Activated CD8-positive, alpha-beta memory T cell treated with anti-CD3 and anti-CD28 coated beads, Interleukin-2, amount 50 U/mL, for 1 hour (primary cell): ENCODE results near the gene DDN.

Experiments
- DNase-seq: peaks from one replicate; pipeline ENCODE4 v3.0.0-alpha.2; 2020; ENCODE audit errors: extremely low read depth

DDN gene

DNA sequence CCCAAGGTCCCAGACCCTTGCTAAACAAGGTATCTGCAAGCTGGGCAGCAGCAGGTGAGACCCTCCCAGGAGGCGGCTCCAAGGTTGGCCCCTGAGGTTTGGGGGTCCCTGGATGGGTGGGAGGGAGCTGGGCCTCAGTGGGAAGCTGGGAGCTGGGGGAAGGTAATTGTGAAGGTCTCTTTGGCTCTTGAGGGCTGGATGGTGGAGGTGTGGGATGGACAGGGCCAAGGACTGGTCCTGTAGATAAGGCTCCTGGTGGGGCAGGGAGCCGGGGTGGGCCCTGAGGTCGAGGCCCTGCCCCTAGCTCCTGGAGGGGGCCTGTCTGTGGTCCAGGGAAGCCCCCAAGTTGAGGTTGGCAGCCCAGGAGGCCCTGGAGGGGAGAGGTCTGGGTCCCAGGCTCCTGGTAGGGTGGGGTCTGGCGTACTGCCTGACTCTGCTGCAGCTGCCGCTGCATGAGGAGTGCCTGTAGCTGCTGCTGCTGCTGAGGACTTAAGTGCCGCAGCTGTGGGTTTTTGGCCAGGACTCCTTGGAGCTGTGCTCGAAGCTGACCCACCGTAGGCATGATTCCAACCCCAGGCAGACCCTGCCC, 32.5 kb upstream of the DDN start:
- no peak for DNase-seq

GRCh38 chr12:49030714-49031572, 31.8 kb upstream of the DDN start:
- no peak for DNase-seq

- DNase-seq: no peak
These were observed 30.9 kb upstream of the DDN start for GRCh38 chr12:49030119-49030518.

DNA sequence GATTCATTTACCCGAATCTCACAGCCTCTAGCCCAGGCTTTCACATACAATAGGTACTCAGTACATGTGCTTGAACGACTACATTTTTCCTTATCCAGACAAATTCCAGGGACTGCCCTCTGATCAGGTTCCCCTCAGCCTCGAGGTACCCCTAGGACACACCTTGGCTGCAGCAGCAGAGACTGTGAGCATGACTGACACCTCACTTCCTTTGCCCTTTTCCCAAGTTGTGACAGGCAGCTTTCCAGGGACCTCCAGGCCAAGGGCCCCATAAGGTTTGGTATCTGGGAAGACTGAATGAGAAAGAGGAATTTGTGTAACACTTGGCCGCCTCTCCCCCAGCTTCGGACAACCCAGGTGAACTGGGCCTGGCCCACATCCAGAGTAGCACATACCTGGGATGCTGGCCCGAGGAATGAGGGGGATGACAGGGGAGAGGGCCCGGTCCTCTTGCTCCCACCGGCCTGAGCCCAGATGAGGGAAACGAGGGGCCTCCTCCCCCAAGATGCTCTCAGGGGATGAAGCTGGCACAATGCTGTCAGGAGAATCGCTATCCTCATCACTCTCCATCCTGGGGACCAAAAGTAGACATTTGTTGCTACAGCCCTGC, 29.6 kb upstream of the DDN start:
- DNase-seq: no peak

- no peak for DNase-seq
These were observed 28.8 kb upstream of the DDN start for GRCh38 chr12:49027846-49028555.

DNA sequence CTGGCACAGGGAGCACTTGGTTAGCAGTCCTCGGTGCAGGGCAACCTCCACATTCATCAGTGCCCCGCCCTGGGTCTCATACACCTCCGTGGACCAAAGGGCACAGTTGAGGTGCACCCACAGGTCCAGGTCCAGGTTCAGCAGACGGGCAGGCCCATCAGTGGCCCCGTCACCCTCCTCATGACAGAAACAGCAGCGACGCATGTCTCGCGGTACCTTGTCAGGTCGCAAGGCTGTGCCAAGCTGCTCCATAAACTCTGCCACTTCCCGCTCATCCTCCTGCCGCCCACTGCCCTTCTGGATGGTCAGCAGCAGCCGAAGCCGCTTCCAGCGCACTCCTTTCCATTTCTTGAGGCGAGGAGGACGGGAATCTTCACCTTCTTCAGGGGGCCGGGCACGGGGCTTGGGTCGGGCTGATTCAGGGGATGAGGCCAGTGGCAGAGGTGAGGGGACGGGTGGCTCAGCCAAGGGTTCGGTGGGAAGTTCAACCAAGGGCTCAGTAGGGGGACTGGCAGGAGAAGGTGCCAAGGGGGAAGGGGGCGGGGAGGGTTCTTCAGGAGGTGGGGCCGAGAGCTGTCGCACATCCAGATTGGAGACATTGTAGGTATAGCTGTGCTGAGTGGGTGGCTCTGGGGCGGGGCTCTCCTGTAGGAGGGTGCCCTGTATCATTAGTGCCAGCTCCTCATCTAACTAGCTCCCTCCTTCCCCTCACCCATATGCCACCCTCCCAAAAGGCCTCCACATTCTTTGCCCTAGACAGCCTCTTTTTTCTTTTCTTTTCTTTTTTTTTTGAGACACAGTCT, 27.7 kb upstream of the DDN start:
- no peak for DNase-seq

- DNase-seq: no peak
These were observed 26.9 kb upstream of the DDN start for GRCh38 chr12:49026101-49026500.

DNA sequence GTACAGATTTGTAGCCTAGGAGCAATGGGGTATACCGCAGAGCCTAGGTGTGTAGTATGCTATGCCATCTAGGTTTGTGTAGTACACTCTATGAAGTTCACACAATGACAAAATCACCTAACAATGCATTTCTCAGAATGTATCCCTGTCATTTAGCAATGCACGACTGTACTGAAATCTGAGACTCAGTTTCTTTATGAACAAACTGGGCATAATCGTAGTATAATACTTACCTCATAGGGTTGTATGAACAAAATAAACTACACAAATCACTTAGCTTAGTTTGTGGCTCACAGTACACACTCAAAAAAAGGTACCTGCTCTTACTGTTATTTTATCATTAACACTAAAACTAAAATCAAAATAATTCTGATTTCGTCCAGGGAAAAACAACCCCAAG, 26.3 kb upstream of the DDN start:
- DNase-seq: no peak

DNA sequence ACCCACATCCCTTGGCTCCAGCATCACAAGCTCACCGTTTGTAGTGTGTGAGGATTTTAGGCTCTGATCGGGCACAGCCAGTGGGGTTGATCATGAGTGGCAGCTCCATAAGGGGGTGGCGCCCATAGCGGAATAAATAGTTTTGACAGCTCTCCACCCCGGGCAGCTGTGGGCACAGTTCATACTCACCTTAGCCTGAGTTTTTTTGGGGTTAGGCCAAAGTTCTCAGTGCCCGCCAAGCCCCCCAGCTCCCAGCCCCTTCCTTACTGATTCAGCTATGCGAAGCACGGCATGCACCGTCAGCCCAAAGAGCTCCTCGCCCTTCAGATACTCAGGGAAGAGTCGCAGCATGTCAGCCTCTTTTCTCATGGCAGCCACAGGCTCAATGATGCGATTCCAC, 25.4 kb upstream of the DDN start:
- DNase-seq: no peak

- DNase-seq: no peak
These were observed 24.6 kb upstream of the DDN start for GRCh38 chr12:49023812-49024211.

GRCh38 chr12:49022558-49023178, 23.5 kb upstream of the DDN start:
- DNase-seq: no peak

GRCh38 chr12:49021292-49021915, 22.2 kb upstream of the DDN start:
- no peak for DNase-seq

- DNase-seq: no peak
These were observed 21.3 kb upstream of the DDN start for GRCh38 chr12:49020441-49020840.

GRCh38 chr12:49019443-49020324, 20.5 kb upstream of the DDN start:
- no peak for DNase-seq

- no peak for DNase-seq
These were observed 19.9 kb upstream of the DDN start for GRCh38 chr12:49019120-49019430.

DNA sequence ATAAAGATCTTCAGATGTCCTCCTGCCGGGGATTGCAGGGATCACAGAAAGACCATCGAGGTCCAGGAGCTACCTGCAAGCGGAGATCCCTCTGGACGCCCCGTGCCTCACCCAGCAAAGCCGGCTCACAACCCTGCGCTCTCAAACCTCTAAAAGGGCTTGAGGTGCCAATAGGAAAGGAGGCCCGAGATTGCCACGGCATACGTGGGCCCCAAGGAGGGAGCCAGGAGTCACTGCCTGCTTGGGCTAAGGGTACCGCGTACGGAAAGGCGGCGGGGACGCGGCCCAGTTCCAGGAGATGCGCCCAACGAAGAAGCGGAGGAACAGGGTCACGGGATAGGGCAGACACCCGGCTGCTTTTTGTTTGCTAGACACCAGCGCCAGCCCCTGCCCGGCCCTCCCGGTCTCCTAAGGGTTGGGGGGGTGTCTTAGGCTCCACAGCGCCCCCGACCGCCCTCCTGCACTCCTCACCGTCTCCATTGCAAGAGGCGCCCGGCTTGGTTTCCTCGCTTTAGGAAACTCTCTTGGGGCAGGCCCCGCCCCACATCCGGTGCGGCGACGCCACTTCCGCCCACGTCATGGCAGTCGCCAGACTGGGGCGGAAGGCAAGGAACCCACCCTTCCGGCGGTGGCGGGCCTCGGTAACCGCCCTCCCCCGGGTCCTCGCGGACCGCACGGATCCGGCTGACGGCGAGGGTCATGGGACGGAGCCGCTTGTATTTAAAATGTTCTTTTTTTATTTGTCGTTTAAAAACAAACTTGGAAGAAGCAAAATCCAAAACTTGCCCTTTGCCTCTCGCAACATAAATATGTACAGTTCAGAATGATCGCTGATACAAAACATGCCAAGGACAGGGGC, 19.3 kb upstream of the DDN start, which contains the start of gene PRKAG1:
TSS of gene PRKAG1 (minus strand) at position 516 of the 859 bp plus-strand sequence. CDS start at position 480, 36 bp downstream.
- peak; percentile 93 for DNase-seq

GRCh38 chr12:49017891-49018260, 18.7 kb upstream of the DDN start:
- no peak for DNase-seq

GRCh38 chr12:49015196-49015595, 16.0 kb upstream of the DDN start:
- DNase-seq: no peak

DNA sequence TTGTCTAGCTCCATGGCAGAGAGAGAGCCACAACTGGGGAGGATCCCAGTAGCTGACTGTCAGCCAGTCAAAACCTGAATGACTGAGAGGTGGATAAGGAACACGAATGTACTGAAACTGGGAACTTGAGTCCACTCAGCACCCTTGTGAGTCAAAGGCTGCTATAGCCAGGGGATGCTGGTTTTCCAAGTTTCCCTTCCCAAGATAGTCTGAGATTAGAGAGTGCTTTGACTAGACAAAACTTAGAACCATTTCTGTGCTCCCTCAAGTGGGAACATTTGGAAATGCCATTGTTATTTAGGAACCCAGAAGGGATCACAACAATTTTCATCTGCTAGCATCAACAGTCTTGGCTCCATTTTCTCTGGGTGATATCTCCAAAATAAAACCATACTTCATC, 15.4 kb upstream of the DDN start:
- DNase-seq: no peak
